Measurements from ENCODE around the gene PROCA1.

DNA sequence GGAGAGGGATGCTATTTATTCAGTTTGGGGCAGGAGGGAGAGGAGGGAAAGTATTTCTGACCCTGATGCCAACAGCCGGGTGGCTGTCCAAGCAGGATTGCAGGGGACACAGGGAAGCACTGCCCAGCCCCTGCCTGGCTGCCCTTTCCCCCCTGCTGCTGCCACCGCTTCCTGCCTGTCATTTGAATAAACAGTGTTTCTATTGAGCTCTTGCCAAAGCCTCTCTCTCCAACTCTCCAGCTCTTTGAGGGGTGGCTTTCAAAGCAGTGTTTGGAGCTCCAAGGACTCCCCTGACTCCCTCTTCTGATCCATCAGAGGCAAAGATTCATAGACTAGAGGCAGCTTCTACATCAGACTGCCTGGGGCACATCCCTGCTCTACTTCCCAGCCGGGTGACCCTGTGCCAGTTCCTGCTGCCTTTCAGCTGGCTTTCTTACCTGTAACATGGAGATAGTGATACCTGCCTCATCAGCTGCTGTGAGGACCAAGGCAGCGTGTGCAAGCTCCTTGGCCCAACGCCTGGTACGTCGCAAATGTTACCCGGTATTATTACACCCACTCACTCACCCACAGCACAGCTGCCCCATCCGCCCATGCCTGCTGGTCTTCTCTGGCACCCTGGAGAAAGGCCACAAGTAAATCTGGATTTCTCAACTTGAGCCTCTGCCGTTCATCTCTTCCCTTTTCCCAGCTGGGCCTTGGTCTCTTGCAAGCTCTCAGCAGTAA lies 9.5 kb downstream of the PROCA1 start:
- TF ChIP-seq, protein P1, sequence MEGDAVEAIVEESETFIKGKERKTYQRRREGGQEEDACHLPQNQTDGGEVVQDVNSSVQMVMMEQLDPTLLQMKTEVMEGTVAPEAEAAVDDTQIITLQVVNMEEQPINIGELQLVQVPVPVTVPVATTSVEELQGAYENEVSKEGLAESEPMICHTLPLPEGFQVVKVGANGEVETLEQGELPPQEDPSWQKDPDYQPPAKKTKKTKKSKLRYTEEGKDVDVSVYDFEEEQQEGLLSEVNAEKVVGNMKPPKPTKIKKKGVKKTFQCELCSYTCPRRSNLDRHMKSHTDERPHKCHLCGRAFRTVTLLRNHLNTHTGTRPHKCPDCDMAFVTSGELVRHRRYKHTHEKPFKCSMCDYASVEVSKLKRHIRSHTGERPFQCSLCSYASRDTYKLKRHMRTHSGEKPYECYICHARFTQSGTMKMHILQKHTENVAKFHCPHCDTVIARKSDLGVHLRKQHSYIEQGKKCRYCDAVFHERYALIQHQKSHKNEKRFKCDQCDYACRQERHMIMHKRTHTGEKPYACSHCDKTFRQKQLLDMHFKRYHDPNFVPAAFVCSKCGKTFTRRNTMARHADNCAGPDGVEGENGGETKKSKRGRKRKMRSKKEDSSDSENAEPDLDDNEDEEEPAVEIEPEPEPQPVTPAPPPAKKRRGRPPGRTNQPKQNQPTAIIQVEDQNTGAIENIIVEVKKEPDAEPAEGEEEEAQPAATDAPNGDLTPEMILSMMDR (IDR thresholded peaks at IDR 0.05): no peak
- TF ChIP-seq POLR2A (IDR thresholded peaks at IDR 0.05): no peak
